IPS-15b (cell line): ENCODE results near the gene BTBD16.

Source experiments
- H3K27me3 ChIP-seq: one replicate; pipeline ENCODE4 v1.6.1; 2013; ENCODE audit warnings: low read length; ENCODE audit not compliant: control insufficient read depth, insufficient read depth
- H3K36me3 ChIP-seq: one replicate; pipeline ENCODE4 v1.6.1; 2013; ENCODE audit warnings: low read length; ENCODE audit not compliant: control insufficient read depth, insufficient read depth
- H3K4me1 ChIP-seq: one replicate; pipeline ENCODE4 v1.6.1; 2013; ENCODE audit warnings: mild to moderate bottlenecking, low read length; ENCODE audit not compliant: control insufficient read depth, insufficient read depth
- H3K4me3 ChIP-seq: one replicate; pipeline ENCODE4 v1.5.1; 2013; ENCODE audit warnings: low read depth, low read length
- H3K9ac ChIP-seq: one replicate; pipeline ENCODE4 v1.6.1; 2013; ENCODE audit warnings: low read depth, mild to moderate bottlenecking, low read length
- H3K9me3 ChIP-seq: one replicate; pipeline ENCODE4 v1.6.1; 2013; ENCODE audit warnings: mild to moderate bottlenecking, low read length; ENCODE audit not compliant: control insufficient read depth, insufficient read depth

The BTBD16 gene

DNA sequence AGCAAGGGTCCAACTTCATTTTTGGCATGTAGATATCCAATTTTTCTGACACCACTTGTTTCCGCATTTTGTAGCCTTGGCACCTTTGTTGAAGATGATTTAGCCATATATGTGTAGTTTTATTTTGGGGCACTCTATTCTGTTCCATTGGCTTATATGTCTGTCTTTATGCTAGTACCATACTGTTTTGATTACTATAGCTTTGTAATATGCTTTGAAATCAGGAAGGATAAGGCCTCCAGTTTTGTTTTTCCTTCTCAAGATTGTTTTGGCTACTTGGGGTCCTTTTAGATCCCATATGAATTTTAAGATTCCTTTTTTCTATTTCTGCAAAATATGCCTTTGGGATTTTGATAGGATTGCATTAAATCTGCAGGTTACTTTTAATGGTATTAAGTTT is 9.5 kb upstream of the BTBD16 start:
- H3K27me3 ChIP-seq = no peaks in the 10 kb centered on the region
- H3K4me3 ChIP-seq = no peak overlapping the region
- no peak overlapping the region for H3K9ac ChIP-seq
- peaks cover 4% of the 10 kb centered on the region for H3K4me1 ChIP-seq
- H3K9me3 ChIP-seq = no peaks in the 10 kb centered on the region
- H3K36me3 ChIP-seq = no peaks in the 10 kb centered on the region

DNA sequence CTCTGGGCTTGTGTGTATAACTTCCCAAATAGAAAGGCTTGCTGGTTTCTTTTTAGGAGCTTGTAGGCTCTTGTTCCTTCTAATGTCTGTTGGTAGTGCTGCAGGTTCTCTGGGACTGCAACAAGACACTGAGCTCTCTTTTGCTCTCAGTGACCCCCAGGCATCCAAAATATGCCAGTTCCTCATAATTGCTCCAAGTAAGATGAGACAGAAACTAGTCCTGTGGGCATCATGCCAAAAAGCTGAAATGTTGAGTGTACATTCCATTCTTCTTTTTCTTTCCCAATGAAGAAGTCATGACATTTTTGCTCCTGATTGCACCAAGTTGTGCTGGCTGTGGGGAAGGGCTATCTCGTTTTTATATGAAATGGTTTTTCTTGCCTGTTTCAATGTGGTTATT is 7.1 kb upstream of the BTBD16 start:
- H3K4me3 ChIP-seq = no peak overlapping the region
- H3K9ac ChIP-seq = no peak overlapping the region

DNA sequence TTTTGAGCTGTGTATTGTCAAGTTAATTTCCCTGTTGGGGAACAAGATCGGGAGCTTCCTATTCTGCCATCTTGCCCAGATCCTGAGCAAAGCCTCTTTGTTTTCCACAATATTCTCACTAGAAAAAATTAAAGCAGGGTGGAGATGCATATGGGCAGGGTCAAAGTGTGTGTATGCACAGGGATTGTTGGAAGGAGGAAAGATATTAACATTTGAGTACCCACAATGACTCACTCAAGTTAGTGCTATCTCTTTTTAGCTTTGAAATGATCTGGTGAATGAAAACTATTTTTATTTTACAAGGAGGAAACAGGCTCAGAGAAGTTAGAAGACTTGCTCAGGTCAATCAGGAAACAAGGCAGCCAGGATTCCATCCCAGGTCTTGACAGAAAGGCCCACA is 6.7 kb upstream of the BTBD16 start:
- Histone ChIP-seq H3K9me3 (no peaks in the 10 kb centered on the region), H3K4me1 (no peaks in the 10 kb centered on the region), H3K36me3 (no peaks in the 10 kb centered on the region), H3K9ac (no peak overlapping the region), H3K27me3 (no peaks in the 10 kb centered on the region), H3K4me3 (no peak overlapping the region)

More for the DNA sequence above, 7.1 kb upstream of the BTBD16 start:
- Histone ChIP-seq H3K27me3 (no peaks in the 10 kb centered on the region), H3K4me1 (no peaks in the 10 kb centered on the region), H3K36me3 (no peaks in the 10 kb centered on the region), H3K9me3 (no peaks in the 10 kb centered on the region)

DNA sequence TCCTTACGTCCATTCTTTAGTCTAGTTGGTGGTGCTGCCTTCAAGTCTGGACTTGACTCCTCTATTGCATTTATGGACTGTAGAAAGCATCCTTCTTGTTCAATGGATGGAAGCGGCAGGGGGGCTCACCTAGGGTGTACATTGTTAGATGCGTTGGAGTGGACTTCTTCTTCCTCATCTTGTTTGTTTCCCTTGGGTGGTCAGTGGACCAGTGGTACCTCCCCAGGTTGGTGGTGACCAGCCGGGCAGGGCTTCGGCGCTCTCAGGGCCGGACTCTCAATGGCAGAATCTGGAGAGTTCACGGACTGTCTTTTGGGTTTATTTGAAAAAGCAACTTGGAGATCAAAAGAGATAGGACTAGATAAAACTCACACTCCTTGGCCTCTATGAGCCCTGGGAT is 6.2 kb upstream of the BTBD16 start:
- H3K4me1 ChIP-seq = no peaks in the 10 kb centered on the region
- no peak overlapping the region for H3K9ac ChIP-seq
- H3K4me3 ChIP-seq = no peak overlapping the region
- no peaks in the 10 kb centered on the region for H3K36me3 ChIP-seq
- no peaks in the 10 kb centered on the region for H3K27me3 ChIP-seq
- no peaks in the 10 kb centered on the region for H3K9me3 ChIP-seq

DNA sequence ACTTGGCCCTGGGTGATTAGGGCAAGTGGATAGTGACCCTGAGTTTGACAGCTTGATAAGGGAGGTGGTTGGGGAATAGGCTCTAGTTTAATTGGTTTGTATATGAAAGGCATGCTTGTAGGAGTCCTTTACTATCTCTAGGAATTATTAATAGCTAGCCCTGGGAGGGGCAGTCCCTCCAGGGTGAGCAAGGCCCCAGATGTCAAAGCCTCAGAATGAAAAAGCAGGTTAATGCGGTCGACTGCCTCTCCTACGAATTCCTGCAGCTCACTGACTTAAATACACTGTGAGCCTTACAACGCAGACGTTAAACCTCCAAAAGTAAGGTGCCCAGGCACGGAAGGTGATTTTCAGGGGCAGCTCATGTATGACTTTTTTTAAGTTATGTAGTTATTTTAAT is 5.2 kb upstream of the BTBD16 start:
- H3K9me3 ChIP-seq = no peaks in the 10 kb centered on the region
- H3K4me3 ChIP-seq = no peak overlapping the region
- H3K4me1 ChIP-seq = no peaks in the 10 kb centered on the region
- H3K27me3 ChIP-seq = no peaks in the 10 kb centered on the region
- H3K9ac ChIP-seq = no peak overlapping the region
- no peaks in the 10 kb centered on the region for H3K36me3 ChIP-seq

DNA sequence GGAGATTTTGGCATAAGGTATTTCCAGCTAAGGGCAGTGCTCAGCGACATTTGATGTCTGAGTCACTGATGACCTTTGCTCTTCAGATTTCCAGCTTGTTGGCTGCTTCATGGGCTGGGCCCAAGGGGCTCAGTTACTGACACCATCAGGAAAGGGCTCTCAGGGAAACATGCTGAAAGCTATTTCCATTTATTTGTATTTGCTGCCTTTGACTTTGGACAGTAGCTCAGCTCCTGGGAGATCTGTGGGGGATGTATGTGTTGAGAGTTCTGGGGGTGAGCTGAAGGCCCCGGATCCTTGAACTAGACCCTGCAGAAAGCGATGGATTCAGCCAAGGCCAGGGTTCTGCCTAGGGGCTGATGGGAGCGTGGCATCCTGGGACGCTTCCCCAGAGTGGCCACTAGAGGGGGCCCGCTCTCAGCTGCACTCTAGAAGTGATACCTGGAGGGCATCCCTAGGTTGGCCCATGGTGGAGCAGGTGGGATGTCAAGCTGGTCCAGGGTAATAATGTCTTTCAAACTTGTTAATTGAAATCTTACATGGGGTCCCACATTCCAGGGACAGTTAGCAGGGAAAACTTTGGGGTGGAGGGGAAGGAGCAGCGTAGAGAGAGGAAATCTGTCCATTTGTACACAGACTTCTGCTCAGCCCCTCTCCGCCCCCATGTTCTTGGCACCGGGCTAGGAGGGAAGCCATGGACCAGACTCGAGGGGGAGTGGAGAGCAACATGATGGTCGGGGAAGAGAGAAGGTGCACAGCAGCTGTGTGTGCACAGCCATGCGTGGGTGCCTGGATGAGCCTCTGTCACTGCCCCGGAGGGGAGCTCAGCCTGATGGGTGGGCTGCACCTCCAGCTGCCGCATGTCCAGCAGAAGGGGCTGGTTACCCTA is 3.0 kb upstream of the BTBD16 start:
- Histone ChIP-seq H3K36me3 (no peaks in the 10 kb centered on the region), H3K4me3 (no peak overlapping the region), H3K9me3 (no peaks in the 10 kb centered on the region), H3K4me1 (no peaks in the 10 kb centered on the region), H3K9ac (no peak overlapping the region), H3K27me3 (no peaks in the 10 kb centered on the region)

DNA sequence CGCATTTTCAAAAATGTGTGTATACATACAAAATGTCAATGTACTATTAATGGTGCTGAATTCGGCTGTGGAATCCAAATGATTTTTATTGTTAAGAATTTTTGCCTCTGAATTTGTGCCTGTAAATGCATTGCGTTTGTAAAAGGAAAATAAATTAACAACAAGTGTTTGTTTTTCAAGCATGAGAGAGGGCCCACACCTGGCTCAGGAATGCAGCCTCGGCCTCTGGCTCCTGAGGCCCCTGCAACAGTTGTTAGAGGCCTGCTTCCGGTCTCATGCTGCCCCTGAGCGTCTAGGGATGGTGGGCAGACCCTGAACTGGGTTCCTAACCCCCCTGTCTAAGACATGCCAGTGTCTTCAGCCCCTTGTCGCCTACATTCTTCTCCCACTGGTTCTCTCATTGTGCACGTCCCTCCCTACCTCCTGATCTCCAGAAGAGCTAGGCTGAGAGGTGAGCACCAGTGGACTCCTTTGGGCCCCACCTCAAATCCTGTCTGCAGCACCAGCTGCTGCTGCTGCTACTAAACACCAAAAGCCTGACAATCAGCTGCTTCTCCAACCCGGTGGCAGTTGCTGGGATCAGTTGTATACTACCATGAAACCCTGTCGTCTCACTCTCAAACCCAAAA is 1.9 kb upstream of the BTBD16 start:
- no peak overlapping the region for H3K9ac ChIP-seq
- H3K9me3 ChIP-seq = no peaks in the 10 kb centered on the region
- no peak overlapping the region for H3K4me3 ChIP-seq
- no peaks in the 10 kb centered on the region for H3K4me1 ChIP-seq
- H3K27me3 ChIP-seq = no peaks in the 10 kb centered on the region
- H3K36me3 ChIP-seq = no peaks in the 10 kb centered on the region

DNA sequence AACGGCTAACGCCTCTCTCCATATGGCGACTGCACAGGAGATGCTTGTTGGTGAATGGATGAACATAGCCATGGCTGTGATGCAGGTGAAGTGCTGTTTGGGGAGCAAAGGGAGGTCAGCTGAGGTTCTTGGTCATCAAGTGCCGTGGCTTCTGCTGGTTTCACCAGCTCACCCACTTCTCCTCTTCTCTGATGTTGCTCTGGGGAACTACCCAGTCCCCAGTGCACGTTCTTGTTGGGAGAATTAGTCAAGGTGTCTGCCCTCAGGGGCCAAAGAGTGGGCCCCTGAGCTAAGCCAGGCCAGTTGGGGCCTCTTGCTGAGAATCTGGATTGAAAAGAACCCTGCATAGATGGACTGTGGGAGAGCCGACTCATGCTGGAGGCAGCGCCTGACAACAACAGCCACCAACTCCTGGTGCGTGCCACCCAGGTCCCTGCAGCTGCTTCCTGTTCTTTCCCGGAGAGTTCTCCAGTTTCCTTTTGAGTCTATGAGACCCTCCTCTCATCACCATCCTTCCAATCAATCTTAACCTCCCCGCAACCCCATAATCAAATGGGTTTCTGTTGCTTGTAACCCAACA is 3.0 kb downstream of the BTBD16 start:
- Histone ChIP-seq H3K27me3 (no peaks in the 10 kb centered on the region), H3K36me3 (no peaks in the 10 kb centered on the region), H3K4me3 (no peak overlapping the region), H3K9ac (no peak overlapping the region), H3K4me1 (no peaks in the 10 kb centered on the region), H3K9me3 (no peaks in the 10 kb centered on the region)

DNA sequence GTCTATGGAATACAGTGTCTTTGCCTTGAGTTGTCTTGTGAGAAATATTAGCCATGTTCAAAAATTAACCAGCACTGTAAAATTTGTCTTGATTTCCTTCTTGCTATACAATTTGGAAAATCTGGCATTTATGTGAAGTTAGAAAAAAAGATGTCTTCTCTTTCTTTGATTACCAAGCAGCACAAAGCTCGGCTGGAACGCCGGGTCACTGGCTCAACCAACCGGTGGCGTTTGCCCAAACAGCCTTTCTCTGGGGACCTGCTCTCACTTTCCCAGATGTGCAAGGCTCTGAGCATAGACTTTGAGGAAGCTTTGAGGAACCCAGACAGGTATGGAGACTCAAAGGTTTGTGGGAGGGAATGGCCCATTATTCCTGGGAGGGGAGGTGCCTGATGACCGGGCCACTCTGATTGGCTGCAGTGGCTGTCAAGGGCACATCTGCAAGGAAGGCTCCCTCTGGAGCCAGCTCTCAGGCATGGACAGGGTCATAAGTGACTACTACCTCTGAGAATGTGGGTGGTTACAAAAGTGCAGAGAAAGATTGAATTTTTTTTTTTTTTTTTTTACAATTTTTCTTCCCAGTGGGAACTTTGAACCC is 5.6 kb downstream of the BTBD16 start:
- Histone ChIP-seq H3K4me1 (no peaks in the 10 kb centered on the region), H3K4me3 (no peak overlapping the region), H3K36me3 (no peaks in the 10 kb centered on the region), H3K9ac (no peak overlapping the region), H3K27me3 (no peaks in the 10 kb centered on the region), H3K9me3 (no peaks in the 10 kb centered on the region)

DNA sequence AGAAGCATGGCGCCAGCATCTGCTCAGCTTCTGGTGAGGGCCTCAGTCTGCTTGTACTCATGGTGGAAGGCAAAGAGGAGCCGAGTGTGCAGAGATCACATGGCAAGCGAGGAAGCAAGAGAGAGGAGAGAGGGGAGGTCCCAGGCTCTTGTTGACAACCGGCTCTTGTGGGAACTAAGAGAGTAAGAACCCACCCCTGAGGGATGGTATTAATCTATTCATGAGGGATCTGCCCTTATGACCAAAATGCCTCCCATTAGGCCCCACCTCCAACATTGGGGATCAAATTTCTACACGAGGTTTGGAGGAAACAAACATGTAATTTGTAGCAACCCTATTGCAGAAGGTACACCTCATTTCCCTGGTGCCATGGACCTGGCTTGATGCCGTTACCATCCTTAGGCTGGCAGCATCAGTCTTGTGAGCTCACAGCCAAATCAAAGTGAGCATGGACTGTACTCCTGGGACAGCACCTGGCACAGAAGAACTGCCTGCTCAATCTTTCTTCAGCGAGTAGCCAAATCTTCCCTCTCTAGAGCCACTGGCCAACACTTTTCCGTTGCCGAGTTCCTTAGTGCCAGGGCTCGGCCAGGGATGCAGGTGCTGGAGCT is 6.5 kb downstream of the BTBD16 start:
- no peaks in the 10 kb centered on the region for H3K4me1 ChIP-seq

DNA sequence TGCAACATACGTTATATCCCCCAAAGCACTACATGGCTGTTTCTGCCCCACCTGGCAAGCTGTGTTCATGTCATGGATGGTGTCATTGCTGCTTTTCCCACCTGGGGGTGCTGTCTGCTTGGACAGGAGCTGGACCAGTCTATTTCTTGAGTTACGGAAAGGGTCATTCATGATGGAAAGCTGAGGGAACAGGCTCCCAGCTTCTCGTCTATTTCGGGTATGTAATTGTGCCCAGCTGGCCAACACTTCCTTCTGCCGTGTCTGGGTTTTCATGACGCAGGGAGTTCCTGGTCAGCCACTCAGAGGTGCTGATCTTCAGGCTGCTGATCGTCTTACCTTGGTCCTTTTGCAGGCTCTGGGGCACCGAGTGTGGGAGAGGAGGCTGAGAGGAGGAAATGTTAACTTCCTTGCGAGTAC is 8.6 kb downstream of the BTBD16 start:
- Histone ChIP-seq H3K4me1 (peaks cover 2% of the 10 kb centered on the region), H3K4me3 (no peak overlapping the region), H3K9ac (no peak overlapping the region), H3K9me3 (no peaks in the 10 kb centered on the region), H3K36me3 (no peaks in the 10 kb centered on the region), H3K27me3 (no peaks in the 10 kb centered on the region)

More for the DNA sequence above, 6.5 kb downstream of the BTBD16 start:
- H3K9ac ChIP-seq = no peak overlapping the region
- no peaks in the 10 kb centered on the region for H3K9me3 ChIP-seq
- no peaks in the 10 kb centered on the region for H3K27me3 ChIP-seq
- no peaks in the 10 kb centered on the region for H3K36me3 ChIP-seq
- no peak overlapping the region for H3K4me3 ChIP-seq
